A549 (cell line): ENCODE data around the gene BANK1. TPM values are rescaled to one million over a fixed set of nuclear protein-coding genes. Genes with fewer than 3 reads are reported as not detected.

ENCODE experiments used
- ATAC-seq, 2 experiments: fragments of 200-7000 bp in 1 of 2; fragments of >200 bp in 1 of 2; cut with Nextera tagmentation in 1 of 2; cut with Tn5 transposase in 1 of 2; 3 replicates each; pipeline versions ENCODE4 v1.8.0 to v1.9.1; 2018 to 2020; ENCODE audit warnings: mild to moderate bottlenecking in 1 of 2, moderate library complexity in 1 of 2
- CTCF ChIA-PET: fragments of 300-600 bp; sonication (Branson Sonifier 250); formaldehyde crosslinking; extraction: SDS; loops from one replicate; lab custom pipeline; 2021; ENCODE audit warnings: antibody characterized with exemption, inconsistent platforms; lab: Yijun Ruan, JAX
- POLR2A ChIA-PET: fragments of 350-600 bp; formaldehyde crosslinking; extraction: SDS; loops from one replicate; lab custom pipeline; 2021; ENCODE audit warnings: antibody characterized with exemption, inconsistent platforms; lab: Yijun Ruan, JAX
- DNase-seq, 2 experiments: peaks; one replicate each; pipeline versions ENCODE4 v3.0.0 to v3.0.0-alpha.2; 2011 to 2016; ENCODE audit warnings: low read depth in 1 of 2, low spot score in 1 of 2
- FAIRE-seq: peaks from 2 replicates; lab custom pipeline; 2011; peaks lifted over from hg19 to GRCh38; lab: Jason Lieb, UNC
- H3K27ac ChIP-seq, 2 experiments: fragments of >200 bp; sonication (Bioruptor Twin); formaldehyde crosslinking; 3 replicates each; pipeline ENCODE4 v1.5.1; 2016 to 2017
- H3K4me1 ChIP-seq: fragments of >200 bp; sonication (Bioruptor Twin); formaldehyde crosslinking; 3 replicates; pipeline ENCODE4 v1.6.1; 2016
- H3K4me2 ChIP-seq: fragments of >200 bp; sonication (Bioruptor Twin); formaldehyde crosslinking; 3 replicates; pipeline ENCODE4 v1.6.1; 2016
- H3K4me3 ChIP-seq: fragments of >200 bp; sonication (Bioruptor Twin); formaldehyde crosslinking; 3 replicates; pipeline ENCODE4 v1.5.1; 2016
- H3K9me3 ChIP-seq: fragments of >200 bp; sonication (Bioruptor Twin); formaldehyde crosslinking; 3 replicates; pipeline ENCODE4 v1.6.1; 2016
- ATOH8 ChIP-seq: fragments of 250-450 bp; sonication (Bioruptor Pico); IDR thresholded peaks from 2 replicates; pipeline ENCODE4 v1.5.0; 2020; ENCODE audit warnings: low read depth, mild to moderate bottlenecking, moderate library complexity
- BHLHE40 ChIP-seq: IDR thresholded peaks from 2 replicates; pipeline ENCODE4 v1.6.1; 2012; ENCODE audit warnings: low read depth, low read length, inconsistent platforms
- CBX8 ChIP-seq: fragments of 200-600 bp; sonication (generic); IDR thresholded peaks from 2 replicates; pipeline ENCODE4 v1.6.1; 2016
- CHD4 ChIP-seq: fragments of 200-600 bp; sonication (generic); IDR thresholded peaks from 2 replicates; pipeline ENCODE4 v1.6.1; 2016; ENCODE audit warnings: antibody characterized with exemption, mild to moderate bottlenecking, borderline replicate concordance
- CTCF ChIP-seq: fragments of >200 bp; sonication (Bioruptor Twin); formaldehyde crosslinking; IDR thresholded peaks from 3 replicates; pipeline ENCODE4 v1.5.1; 2016
- E2F6 ChIP-seq: IDR thresholded peaks from 2 replicates; pipeline ENCODE4 v1.6.1; 2012; ENCODE audit warnings: low read depth, borderline replicate concordance
- FOSB ChIP-seq: fragments of 250-450 bp; sonication (Bioruptor Pico); IDR thresholded peaks from 2 replicates; pipeline ENCODE4 v1.5.0; 2020; ENCODE audit warnings: mild to moderate bottlenecking, moderate library complexity
- FOSL2 ChIP-seq, 2 experiments: fragments of 450-650 bp in 1 of 2; fragments of >200 bp in 1 of 2; sonication (Bioruptor Twin) in 1 of 2; formaldehyde crosslinking; IDR thresholded peaks; 2 replicates each; pipeline versions ENCODE4 v1.5.0 to v1.6.1; 2016 to 2020; ENCODE audit warnings: mild to moderate bottlenecking in 1 of 2, moderate library complexity in 1 of 2
- GATA3 ChIP-seq: IDR thresholded peaks from 2 replicates; pipeline ENCODE4 v1.6.1; 2012; ENCODE audit warnings: borderline replicate concordance
- HDAC2 ChIP-seq: fragments of 200-600 bp; sonication (generic); IDR thresholded peaks from 2 replicates; pipeline ENCODE4 v1.6.1; 2016
- HES2 ChIP-seq: fragments of >200 bp; sonication (Bioruptor Twin); formaldehyde crosslinking; IDR thresholded peaks from 2 replicates; pipeline ENCODE4 v1.6.1; 2016
- HEYL ChIP-seq: fragments of 250-450 bp; sonication (Bioruptor Pico); IDR thresholded peaks from 2 replicates; pipeline ENCODE4 v1.8.0; 2021; ENCODE audit warnings: mild to moderate bottlenecking, moderate library complexity
- HOXB13 ChIP-seq: fragments of 250-450 bp; sonication (Bioruptor Pico); IDR thresholded peaks from 2 replicates; pipeline ENCODE4 v1.5.0; 2020; ENCODE audit warnings: low read depth, mild to moderate bottlenecking, moderate library complexity
- JUNB ChIP-seq: fragments of >200 bp; sonication (Bioruptor Twin); formaldehyde crosslinking; IDR thresholded peaks from 2 replicates; pipeline ENCODE4 v1.6.1; 2016
- KDM1A ChIP-seq: fragments of 200-600 bp; sonication (generic); IDR thresholded peaks from 2 replicates; pipeline ENCODE4 v1.6.1; 2016; ENCODE audit warnings: low read depth, mild to moderate bottlenecking
- NFE2L2 ChIP-seq: fragments of 150-350 bp; conservative IDR thresholded peaks from 2 replicates; pipeline ENCODE4 v1.6.1; 2014; ENCODE audit warnings: low read length
- POLR2A ChIP-seq: IDR thresholded peaks from 2 replicates; pipeline ENCODE4 v1.6.1; 2012; ENCODE audit warnings: mild to moderate bottlenecking, low read length
- SREBF2 ChIP-seq: fragments of 450-650 bp; IDR thresholded peaks from 2 replicates; pipeline ENCODE4 v1.6.1; 2014; ENCODE audit warnings: mild to moderate bottlenecking, moderate library complexity
- TP53 ChIP-seq: fragments of 250-450 bp; sonication (Bioruptor Pico); IDR thresholded peaks from 2 replicates; pipeline ENCODE4 v1.5.0; 2021; ENCODE audit warnings: mild to moderate bottlenecking, moderate library complexity
- ZC3H11A ChIP-seq: fragments of 450-650 bp; IDR thresholded peaks from 2 replicates; pipeline ENCODE4 v1.6.1; 2014; ENCODE audit warnings: antibody characterized with exemption, mild to moderate bottlenecking
- WGBS: methylation state at CpG from one replicate; pipeline ENCODE4 v1.1.6; 2017; ENCODE audit errors: missing lambda C conversion rate; 5-methylcytosine and 5-hydroxymethylcytosine counted together
- polyA plus RNA-seq, 4 experiments: library from polyadenylated mRNA; depleted of rRNA in 3 of 4; stranded (reverse); fragments of >200 nt; fragmentation: RNase III in 1 of 4; extraction: RNeasy Plus Mini Kit Qiagen cat#74134 plus additional on column Dnase treatment in 1 of 4; gene quantifications; 2 replicates in 3 of 4; 3 replicates in 1 of 4; pipeline ENCODE4 v1.2.3, GENCODE V29; 2011 to 2017
- TF ChIP-seq, protein P1 (sequence below): fragments of >200 bp; sonication (Bioruptor Twin); formaldehyde crosslinking; IDR thresholded peaks from 3 replicates; pipeline ENCODE4 v1.6.1; 2016

BANK1 gene
- polyA plus RNA-seq, 2 of the 4 experiments (the other 2 are of a cell fraction) = 2.8 to 6.1 TPM

GRCh38 chr4:102080184-102080583, 289.7 kb downstream of the BANK1 start:
- Histone ChIP-seq H3K27ac (no peak overlapping the region), H3K4me1 (peaks cover 22% of the 10 kb centered on the region), H3K9me3 (no peaks in the 10 kb centered on the region), H3K4me2 (no peak overlapping the region), H3K4me3 (no peak overlapping the region)
- ChIA-PET CTCF (no interaction called here), POLR2A (no interaction called here)
- 63% methylated on average over 2 of the region's 2 CpGs for WGBS
- FAIRE-seq (no peak), ATAC-seq (no peak), DNase-seq (no peak)
- TF ChIP-seq HDAC2 (no peak), FOSL2 (IDR thresholded peaks at IDR 0.05) (no peak), FOSL2 (CRISPR knock-in tag; IDR thresholded peaks at IDR 0.05) (no peak), CHD4 (no peak), BHLHE40 (no peak), HEYL (CRISPR knock-in tag) (no peak), ATOH8 (CRISPR knock-in tag) (no peak), FOSB (CRISPR knock-in tag) (no peak), KDM1A (no peak), JUNB (no peak), NFE2L2 (no peak), HOXB13 (CRISPR knock-in tag) (no peak), POLR2A (no peak), HES2 (no peak), E2F6 (no peak), SREBF2 (no peak), TP53 (CRISPR knock-in tag) (no peak), GATA3 (no peak), ZC3H11A (no peak), CBX8 (no peak)
- TF ChIP-seq, protein P1, sequence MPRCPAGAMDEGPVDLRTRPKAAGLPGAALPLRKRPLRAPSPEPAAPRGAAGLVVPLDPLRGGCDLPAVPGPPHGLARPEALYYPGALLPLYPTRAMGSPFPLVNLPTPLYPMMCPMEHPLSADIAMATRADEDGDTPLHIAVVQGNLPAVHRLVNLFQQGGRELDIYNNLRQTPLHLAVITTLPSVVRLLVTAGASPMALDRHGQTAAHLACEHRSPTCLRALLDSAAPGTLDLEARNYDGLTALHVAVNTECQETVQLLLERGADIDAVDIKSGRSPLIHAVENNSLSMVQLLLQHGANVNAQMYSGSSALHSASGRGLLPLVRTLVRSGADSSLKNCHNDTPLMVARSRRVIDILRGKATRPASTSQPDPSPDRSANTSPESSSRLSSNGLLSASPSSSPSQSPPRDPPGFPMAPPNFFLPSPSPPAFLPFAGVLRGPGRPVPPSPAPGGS = no peak

DNA sequence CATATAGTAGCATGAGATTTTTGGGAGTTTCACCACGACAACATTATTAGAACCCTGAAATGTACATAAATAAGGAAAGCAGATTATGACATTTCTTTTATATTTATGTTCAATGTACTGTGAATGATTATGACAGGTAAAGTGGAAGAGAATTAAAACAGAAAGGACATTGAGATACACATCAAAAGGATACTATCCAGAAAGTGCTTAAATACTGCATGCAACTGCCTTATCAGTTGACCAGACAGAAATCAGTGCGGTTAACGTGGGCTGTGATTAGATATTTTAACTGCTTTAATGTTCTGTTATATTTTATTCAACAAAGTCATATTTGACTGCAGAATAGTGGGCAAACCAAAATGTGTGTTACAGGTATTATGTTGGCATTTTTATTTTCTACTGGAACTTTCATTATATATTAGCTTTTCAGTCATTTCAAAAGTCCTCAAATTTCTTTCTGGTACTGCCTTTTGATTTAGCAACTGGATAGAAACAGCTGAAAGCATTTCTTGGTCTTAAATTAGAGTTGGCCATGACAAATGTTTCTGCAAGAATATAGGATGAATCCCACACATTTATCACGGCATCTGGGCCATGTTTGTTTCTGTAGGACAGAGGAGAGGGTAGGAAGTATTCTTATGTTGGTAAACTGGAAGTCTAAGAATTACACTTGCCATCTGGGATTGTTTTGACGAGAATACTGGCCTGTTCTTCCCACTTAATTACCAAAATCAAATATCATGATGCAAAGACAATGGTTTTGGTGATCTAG, 299.5 kb downstream of the BANK1 start:
- ATAC-seq = no peak
- TF ChIP-seq HES2 = no peak
- TF ChIP-seq CTCF = no peak
- TF ChIP-seq FOSL2 (IDR thresholded peaks at IDR 0.05) = no peak
- no peak for TF ChIP-seq FOSL2 (CRISPR knock-in tag; IDR thresholded peaks at IDR 0.05)
- TF ChIP-seq E2F6 = no peak
- no peak for DNase-seq
- ChIA-PET CTCF (no interaction called here), POLR2A (no interaction called here)
- WGBS = 68% methylated on average over 5 of the region's 5 CpGs
- Histone ChIP-seq H3K9me3 (no peaks in the 10 kb centered on the region), H3K4me3 (no peak overlapping the region), H3K4me1 (no peaks in the 10 kb centered on the region), H3K27ac (no peak overlapping the region), H3K4me2 (no peak overlapping the region)
- FAIRE-seq = no peak
